K562 (cell line): ENCODE results near the gene EXOC3. TPM values are rescaled to one million over a fixed set of nuclear protein-coding genes. Genes with fewer than 3 reads are reported as not detected.

Source experiments
- BCL6 ChIP-seq: fragments of 250-450 bp; sonication (Bioruptor Pico); IDR thresholded peaks from 2 replicates; pipeline ENCODE4 v1.4.0; 2020
- CHD2 ChIP-seq: IDR thresholded peaks from 2 replicates; pipeline ENCODE4 v1.6.1; 2011; ENCODE audit warnings: low read depth, low read length
- CREBBP ChIP-seq: IDR thresholded peaks from one replicate; pipeline ENCODE4 v1.6.1; 2012; ENCODE audit warnings: low read depth, mild to moderate bottlenecking, control low read depth, inconsistent platforms, low read length
- HDAC3 ChIP-seq: fragments of 450-650 bp; IDR thresholded peaks from 2 replicates; pipeline ENCODE4 v1.6.1; 2018; ENCODE audit warnings: borderline replicate concordance, mild to moderate bottlenecking, moderate library complexity; ENCODE audit not compliant: partially characterized antibody
- HDAC6 ChIP-seq: IDR thresholded peaks from 2 replicates; pipeline ENCODE4 v1.6.1; 2012; ENCODE audit warnings: low read depth, mild to moderate bottlenecking, control low read depth, inconsistent platforms, low read length, moderate library complexity
- HMG20A ChIP-seq: fragments of 450-650 bp; formaldehyde crosslinking; conservative IDR thresholded peaks from 2 replicates; pipeline ENCODE4 v1.4.0; 2020; ENCODE audit warnings: mild to moderate bottlenecking, mixed read lengths
- IRF2 ChIP-seq: sonication (generic); formaldehyde crosslinking; IDR thresholded peaks from 2 replicates; pipeline ENCODE4 v1.8.1; 2022; ENCODE audit warnings: mild to moderate bottlenecking, missing genetic modification reagents
- MAFF ChIP-seq: IDR thresholded peaks from 2 replicates; pipeline ENCODE4 v1.6.1; 2012; ENCODE audit warnings: low read length, improper control_type of control experiment
- PHB2 ChIP-seq: fragments of 450-650 bp; IDR thresholded peaks from 2 replicates; pipeline ENCODE4 v1.6.1; 2017; ENCODE audit warnings: low read depth
- POLR2AphosphoS5 ChIP-seq: IDR thresholded peaks from 2 replicates; pipeline ENCODE4 v1.6.1; 2011; ENCODE audit warnings: mild to moderate bottlenecking, low read depth, low read length, moderate library complexity; ENCODE audit not compliant: control insufficient read depth, insufficient read depth
- SMARCE1 ChIP-seq: fragments of 450-650 bp; IDR thresholded peaks from 2 replicates; pipeline ENCODE4 v1.7.1; 2016; ENCODE audit warnings: mild to moderate bottlenecking
- ZKSCAN1 ChIP-seq: fragments of 150-350 bp; IDR thresholded peaks from 2 replicates; pipeline ENCODE4 v1.6.1; 2016; ENCODE audit warnings: low read depth, low read length
- ZNF140 ChIP-seq: fragments of 250-450 bp; sonication (Bioruptor Pico); IDR thresholded peaks from 2 replicates; pipeline ENCODE4 v1.8.0; 2021; ENCODE audit warnings: moderate library complexity, mild to moderate bottlenecking, inconsistent platforms
- ZNF263 ChIP-seq: sonication (generic); formaldehyde crosslinking; IDR thresholded peaks from 2 replicates; pipeline ENCODE4 v1.8.0; 2022; ENCODE audit warnings: mild to moderate bottlenecking, missing genetic modification reagents, borderline replicate concordance
- ZNF695 ChIP-seq: fragments of 450-650 bp; formaldehyde crosslinking; IDR thresholded peaks from 2 replicates; pipeline ENCODE4 v1.4.0; 2020; ENCODE audit warnings: mild to moderate bottlenecking, moderate library complexity
- polyA plus RNA-seq, 8 experiments: library from polyadenylated mRNA; depleted of rRNA in 4 of 8; stranded (reverse) in 5 of 8; unstranded in 3 of 8; fragments of >200 nt; fragmentation: Nextera tagmentation in 2 of 8; fragmentation: Illumina TruSeq in 1 of 8; extraction: Ambion mirVana in 2 of 8; extraction: Trizol in 1 of 8; gene quantifications; 2 replicates each; pipeline versions ENCODE4 v1.2.1 to v1.2.3, GENCODE V29; 2011 to 2014; ENCODE audit warnings: inconsistent platforms in 1 of 8, missing spikeins in 1 of 8
- total RNA-seq, 7 experiments: library from RNA; depleted of rRNA in 6 of 7; stranded (reverse); fragments of >200 nt in 6 of 7; fragmentation: Illumina TruSeq in 2 of 7; extraction: Trizol in 2 of 7; gene quantifications; 2 replicates each; pipeline versions ENCODE4 v1.2.1 to v1.2.3, GENCODE V29; 2011 to 2021; ENCODE audit warnings: low replicate concordance in 1 of 7
- TF ChIP-seq, protein P1 (sequence below): fragments of 450-650 bp; formaldehyde crosslinking; IDR thresholded peaks from 2 replicates; pipeline ENCODE4 v1.4.0; 2020; ENCODE audit warnings: mild to moderate bottlenecking, mixed read lengths
- TF ChIP-seq, protein P2 (sequence below): fragments of 450-650 bp; formaldehyde crosslinking; IDR thresholded peaks from 2 replicates; pipeline ENCODE4 v1.4.0; 2020; ENCODE audit warnings: mild to moderate bottlenecking
- TF ChIP-seq, protein P3 (sequence below): fragments of 450-650 bp; IDR thresholded peaks from 2 replicates; pipeline ENCODE4 v1.6.1; 2016; ENCODE audit warnings: missing biosample characterization, missing genetic modification characterization
- TF ChIP-seq, protein P4 (sequence below): fragments of 250-450 bp; sonication (Bioruptor Pico); IDR thresholded peaks from 2 replicates; pipeline ENCODE4 v1.4.0; 2020; ENCODE audit warnings: mild to moderate bottlenecking, moderate library complexity

EXOC3 gene
- total and polyA plus RNA-seq, 9 of the 15 experiments (the other 6 are each of a cell fraction or from before 2014, with no cell fraction given), result 1.4 to 41.9 (median 22.4) TPM

DNA sequence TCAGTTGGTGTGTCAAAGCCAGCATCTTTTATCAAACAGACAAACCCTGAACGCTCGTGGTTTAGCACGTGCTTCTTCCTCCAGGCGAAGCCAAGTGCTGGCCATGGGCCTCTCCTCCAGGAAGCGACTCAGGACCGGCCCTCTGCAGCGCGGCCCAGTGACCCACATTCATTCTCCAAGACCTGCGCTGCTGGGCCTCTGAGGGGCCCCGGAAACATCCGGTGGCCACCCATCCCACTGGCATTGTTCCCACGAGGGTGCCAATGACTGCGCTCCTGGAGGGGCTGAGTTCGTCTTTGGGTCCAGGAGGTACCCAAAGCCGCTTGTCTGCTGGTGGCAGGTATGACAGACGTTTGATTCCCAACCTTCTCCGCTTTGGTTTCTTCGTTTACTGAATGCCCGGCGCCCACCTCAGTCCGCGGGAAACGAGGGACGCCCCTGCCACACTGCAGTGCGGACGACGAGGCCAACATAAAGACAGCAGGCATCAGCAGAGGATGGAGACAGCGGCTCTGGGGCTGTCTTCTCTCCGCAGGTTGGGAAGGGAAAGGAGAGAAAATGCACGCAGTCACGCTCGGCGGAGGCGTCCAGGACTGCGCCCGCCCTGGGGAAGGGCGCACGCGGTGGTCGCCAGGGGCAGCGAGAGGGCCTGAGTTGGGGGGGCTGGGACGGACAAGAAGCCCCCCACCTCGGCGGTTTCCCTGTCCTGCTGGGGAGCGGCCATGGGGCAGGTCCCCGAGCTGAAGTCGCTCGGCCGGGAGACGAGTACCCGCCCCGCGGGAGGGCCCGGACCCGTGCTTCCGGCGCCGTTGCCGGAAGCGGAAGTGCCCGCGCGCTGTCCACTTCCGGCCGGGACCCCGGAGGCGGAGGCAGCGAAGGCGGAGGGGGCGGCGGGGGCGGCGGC lies at the start of gene EXOC3 (continued):
- TF ChIP-seq CREBBP (no peak), SMARCE1 (no peak), PHB2 (no peak), POLR2AphosphoS5 (peak; percentile 76; the same call in 1 of the 2 replicates), HDAC3 (no peak), IRF2 (no peak), ZNF140 (CRISPR knock-in tag) (no peak), ZKSCAN1 (no peak), HMG20A (CRISPR knock-in tag) (no peak), CHD2 (no peak), HDAC6 (no peak), ZNF695 (no peak), ZNF263 (CRISPR knock-in tag) (peak; percentile 62), MAFF (no peak), BCL6 (no peak)
- TF ChIP-seq, protein P1, sequence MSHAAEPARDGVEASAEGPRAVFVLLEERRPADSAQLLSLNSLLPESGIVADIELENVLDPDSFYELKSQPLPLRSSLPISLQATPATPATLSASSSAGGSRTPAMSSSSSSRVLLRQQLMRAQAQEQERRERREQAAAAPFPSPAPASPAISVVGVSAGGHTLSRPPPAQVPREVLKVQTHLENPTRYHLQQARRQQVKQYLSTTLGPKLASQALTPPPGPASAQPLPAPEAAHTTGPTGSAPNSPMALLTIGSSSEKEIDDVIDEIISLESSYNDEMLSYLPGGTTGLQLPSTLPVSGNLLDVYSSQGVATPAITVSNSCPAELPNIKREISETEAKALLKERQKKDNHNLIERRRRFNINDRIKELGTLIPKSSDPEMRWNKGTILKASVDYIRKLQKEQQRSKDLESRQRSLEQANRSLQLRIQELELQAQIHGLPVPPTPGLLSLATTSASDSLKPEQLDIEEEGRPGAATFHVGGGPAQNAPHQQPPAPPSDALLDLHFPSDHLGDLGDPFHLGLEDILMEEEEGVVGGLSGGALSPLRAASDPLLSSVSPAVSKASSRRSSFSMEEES (CRISPR knock-in tag), result no peak
- TF ChIP-seq, protein P2, sequence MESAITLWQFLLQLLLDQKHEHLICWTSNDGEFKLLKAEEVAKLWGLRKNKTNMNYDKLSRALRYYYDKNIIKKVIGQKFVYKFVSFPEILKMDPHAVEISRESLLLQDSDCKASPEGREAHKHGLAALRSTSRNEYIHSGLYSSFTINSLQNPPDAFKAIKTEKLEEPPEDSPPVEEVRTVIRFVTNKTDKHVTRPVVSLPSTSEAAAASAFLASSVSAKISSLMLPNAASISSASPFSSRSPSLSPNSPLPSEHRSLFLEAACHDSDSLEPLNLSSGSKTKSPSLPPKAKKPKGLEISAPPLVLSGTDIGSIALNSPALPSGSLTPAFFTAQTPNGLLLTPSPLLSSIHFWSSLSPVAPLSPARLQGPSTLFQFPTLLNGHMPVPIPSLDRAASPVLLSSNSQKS, result no peak
- TF ChIP-seq, protein P3, sequence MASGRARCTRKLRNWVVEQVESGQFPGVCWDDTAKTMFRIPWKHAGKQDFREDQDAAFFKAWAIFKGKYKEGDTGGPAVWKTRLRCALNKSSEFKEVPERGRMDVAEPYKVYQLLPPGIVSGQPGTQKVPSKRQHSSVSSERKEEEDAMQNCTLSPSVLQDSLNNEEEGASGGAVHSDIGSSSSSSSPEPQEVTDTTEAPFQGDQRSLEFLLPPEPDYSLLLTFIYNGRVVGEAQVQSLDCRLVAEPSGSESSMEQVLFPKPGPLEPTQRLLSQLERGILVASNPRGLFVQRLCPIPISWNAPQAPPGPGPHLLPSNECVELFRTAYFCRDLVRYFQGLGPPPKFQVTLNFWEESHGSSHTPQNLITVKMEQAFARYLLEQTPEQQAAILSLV (tag), result no peak
- TF ChIP-seq, protein P4, sequence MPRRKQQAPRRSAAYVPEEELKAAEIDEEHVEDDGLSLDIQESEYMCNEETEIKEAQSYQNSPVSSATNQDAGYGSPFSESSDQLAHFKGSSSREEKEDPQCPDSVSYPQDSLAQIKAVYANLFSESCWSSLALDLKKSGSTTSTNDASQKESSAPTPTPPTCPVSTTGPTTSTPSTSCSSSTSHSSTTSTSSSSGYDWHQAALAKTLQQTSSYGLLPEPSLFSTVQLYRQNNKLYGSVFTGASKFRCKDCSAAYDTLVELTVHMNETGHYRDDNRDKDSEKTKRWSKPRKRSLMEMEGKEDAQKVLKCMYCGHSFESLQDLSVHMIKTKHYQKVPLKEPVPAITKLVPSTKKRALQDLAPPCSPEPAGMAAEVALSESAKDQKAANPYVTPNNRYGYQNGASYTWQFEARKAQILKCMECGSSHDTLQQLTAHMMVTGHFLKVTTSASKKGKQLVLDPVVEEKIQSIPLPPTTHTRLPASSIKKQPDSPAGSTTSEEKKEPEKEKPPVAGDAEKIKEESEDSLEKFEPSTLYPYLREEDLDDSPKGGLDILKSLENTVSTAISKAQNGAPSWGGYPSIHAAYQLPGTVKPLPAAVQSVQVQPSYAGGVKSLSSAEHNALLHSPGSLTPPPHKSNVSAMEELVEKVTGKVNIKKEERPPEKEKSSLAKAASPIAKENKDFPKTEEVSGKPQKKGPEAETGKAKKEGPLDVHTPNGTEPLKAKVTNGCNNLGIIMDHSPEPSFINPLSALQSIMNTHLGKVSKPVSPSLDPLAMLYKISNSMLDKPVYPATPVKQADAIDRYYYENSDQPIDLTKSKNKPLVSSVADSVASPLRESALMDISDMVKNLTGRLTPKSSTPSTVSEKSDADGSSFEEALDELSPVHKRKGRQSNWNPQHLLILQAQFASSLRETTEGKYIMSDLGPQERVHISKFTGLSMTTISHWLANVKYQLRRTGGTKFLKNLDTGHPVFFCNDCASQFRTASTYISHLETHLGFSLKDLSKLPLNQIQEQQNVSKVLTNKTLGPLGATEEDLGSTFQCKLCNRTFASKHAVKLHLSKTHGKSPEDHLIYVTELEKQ (CRISPR knock-in tag), result no peak
